Ishikawa (cell line): ENCODE data around the gene GGT7.

Experiments used
- TCF12 ChIP-seq: IDR thresholded peaks from 2 replicates; pipeline ENCODE4 v1.6.1; 2012; ENCODE audit warnings: low read depth
- TEAD4 ChIP-seq: IDR thresholded peaks from 2 replicates; pipeline ENCODE4 v1.6.1; 2012
- USF1 ChIP-seq: IDR thresholded peaks from 2 replicates; pipeline ENCODE4 v1.6.1; 2012

GGT7 gene

GRCh38 chr20:34797012-34797995 lies 75.4 kb downstream of the GGT7 start:
- no peak for TF ChIP-seq TCF12
- no peak for TF ChIP-seq TEAD4
- no peak for TF ChIP-seq USF1
